ENCODE data around the gene FAM89B. TPM values are rescaled to one million over a fixed set of nuclear protein-coding genes. Genes with fewer than 3 reads are reported as not detected.
"Not testable (repeated sequence)": the region's sequence is repeated elsewhere in the genome, so short reads cannot be mapped to it uniquely, and the experiment has no call there.

The FAM89B gene
- total RNA-seq (10 to 100 TPM; 41.0 to 74.0 (median 53.3) TPM), polyA plus RNA-seq (10 to 100 TPM in 1 of 2 donors, 1 to 10 TPM in 1; 1.9 to 47.8 TPM)
- long read RNA-seq, donor 1, partial matches to known transcripts, result 0 of 7 reads
- long read RNA-seq, donor 1, other reads (novel, unspliced or antisense), result 7 of 7 reads
- long read RNA-seq, donor 2, transcript FAM89B-202 (2 exons, 1,337 nt), result minor isoform, 11 of 27 reads
- long read RNA-seq, donor 2, transcript FAM89B-203 (2 exons, 1,263 nt), result major isoform, 15 of 27 reads
- long read RNA-seq, donor 2, partial matches to known transcripts, result 0 of 27 reads
- long read RNA-seq, donor 2, other reads (novel, unspliced or antisense), result 0 of 27 reads
- long read RNA-seq, donor 3, transcript FAM89B-203 (2 exons, 1,263 nt), result major isoform, 62 of 126 reads
- long read RNA-seq, donor 3, transcript FAM89B-202 (2 exons, 1,337 nt), result minor isoform, 43 of 126 reads
- long read RNA-seq, donor 3, transcript FAM89B-201 (2 exons, 1,409 nt), result minor isoform, 7 of 126 reads
- long read RNA-seq, donor 3, partial matches to known transcripts, result 0 of 126 reads
- long read RNA-seq, donor 3, other reads (novel, unspliced or antisense), result 14 of 126 reads

GRCh38 chr11:65572356-65573051 is at the start of gene FAM89B:
Gene FAM89B (plus strand): TSS chr11:65572538. CDS start chr11:65572670, 132 bp downstream.
- peaks cover 18% of the 10 kb centered on the region for H3K4me1 ChIP-seq (ENCODE audit: insufficient read depth)

DNA sequence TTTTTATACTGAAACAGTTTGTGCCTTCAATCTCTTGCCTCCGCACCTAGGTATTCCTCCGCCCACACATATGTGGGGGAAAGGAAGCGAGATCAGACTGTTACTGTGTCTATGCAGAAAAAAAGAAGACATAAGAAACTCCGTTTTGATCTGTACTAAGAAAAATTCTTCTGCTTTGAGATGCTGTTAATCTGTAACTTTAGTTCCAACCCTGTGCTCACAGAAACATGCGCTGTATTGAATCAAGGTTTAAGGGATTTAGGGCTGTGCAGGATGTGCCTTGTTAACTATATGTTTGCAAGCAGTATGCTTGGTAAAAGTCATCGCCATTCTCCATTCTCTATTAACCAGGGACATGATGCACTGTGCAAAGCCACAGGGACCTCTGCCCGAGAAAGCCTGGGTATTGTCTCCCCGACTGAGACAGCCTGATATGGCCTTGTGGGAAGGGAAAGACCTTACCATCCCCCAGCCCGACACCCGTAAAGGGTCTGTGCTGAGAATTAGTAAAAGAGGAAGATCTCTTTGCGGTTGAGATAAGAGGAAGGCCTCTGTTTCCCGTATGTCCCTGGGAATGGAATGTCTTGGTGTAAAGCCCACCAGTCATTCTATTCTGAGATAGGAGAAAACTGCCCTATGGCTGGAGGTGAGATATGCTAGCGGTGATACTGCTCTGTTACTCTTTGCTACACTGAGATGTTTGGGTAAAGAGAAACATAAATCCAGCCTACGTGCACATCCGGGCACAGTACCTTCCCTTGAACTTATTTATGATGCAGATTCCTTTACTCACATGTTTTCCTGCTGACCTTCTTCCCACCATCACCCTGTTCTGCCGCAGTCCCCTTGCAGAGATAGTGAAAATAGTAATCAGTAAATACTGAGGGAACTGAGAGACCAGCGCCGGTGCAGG is 49.4 kb upstream of the FAM89B start:
- WGBS, 3 donors, result 28 to 38% (median 29%) methylated on average over 18 of the region's 18 CpGs

More at GRCh38 chr11:65572356-65573051, at the start of gene FAM89B:
- H3K4me3 ChIP-seq, result peak within 1 kb of the TSS; percentile 69
- intact Hi-C loops (cut with DNase I), result loop anchor here in 3 of 4 donors (2.0 to 5.0 kb wide), 4 partner anchors 32 to 80 kb away; partner anchors contain the start of gene MAP3K11 (in 1 of the 3)
- no peaks in the 10 kb centered on the region for H3K9me3 ChIP-seq
- TF ChIP-seq POLR2A (IDR thresholded peaks at IDR 0.05) (peak; percentile 72), EP300 (IDR thresholded peaks at IDR 0.05) (no peak)
- peak; percentile 92 to 94 (median 93) for DNase-seq
- WGBS, 3 donors, result 0 to 1% (median 0%) methylated on average over 40 to 86 of the region's 86 CpGs
- H3K36me3 ChIP-seq, result no peaks in the 10 kb centered on the region
- no peaks in the 10 kb centered on the region for H3K27me3 ChIP-seq
- H3K27ac ChIP-seq, result peak within 1 kb of the TSS; percentile 71 to 83

DNA sequence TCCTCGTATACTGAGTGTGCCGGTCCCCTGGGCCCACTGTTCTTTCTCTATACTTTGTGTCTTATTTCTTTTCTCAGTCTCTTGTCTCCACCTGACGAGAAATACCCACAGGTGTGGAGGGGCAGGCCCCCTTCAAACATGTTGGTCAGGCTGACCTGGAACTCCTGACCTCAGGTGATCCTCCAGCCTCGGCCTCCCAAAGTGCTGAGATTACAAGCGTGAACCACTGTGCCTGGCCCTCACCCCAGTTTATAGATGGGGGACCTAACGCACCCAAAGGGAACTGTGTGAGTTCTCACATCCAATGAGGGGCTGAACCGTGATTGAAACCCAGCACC is 48.7 kb upstream of the FAM89B start:
- H3K9me3 ChIP-seq; H3K36me3 ChIP-seq; H3K27me3 ChIP-seq; intact Hi-C loops (cut with DNase I); H3K4me3 ChIP-seq: not testable (repeated sequence)
- 81 to 87% (median 87%) methylated on average over 7 of the region's 7 CpGs for WGBS, 3 donors
- Histone ChIP-seq H3K27ac (peak overlapping the region; percentile 49 to 50), H3K4me1 (ENCODE audit: insufficient read depth) (peaks cover 12% of the 10 kb centered on the region)
- DNase-seq, result peak in 1 of 5 donors; percentile 42

More for the DNA sequence above, 49.4 kb upstream of the FAM89B start:
- intact Hi-C loops (cut with DNase I); H3K4me3 ChIP-seq; H3K9me3 ChIP-seq; H3K36me3 ChIP-seq; H3K27me3 ChIP-seq: not testable (repeated sequence)
- DNase-seq, result peak in 1 of 5 donors; percentile 35
- H3K27ac ChIP-seq, result peak overlapping the region; percentile 49 to 50
- H3K4me1 ChIP-seq (ENCODE audit: insufficient read depth), result peaks cover 12% of the 10 kb centered on the region

- TF ChIP-seq EP300 (IDR thresholded peaks at IDR 0.05), result no peak
- no peak for TF ChIP-seq CTCF (IDR thresholded peaks at IDR 0.05)
- no peak for TF ChIP-seq POLR2A (IDR thresholded peaks at IDR 0.05)
- H3K36me3 ChIP-seq, result no peaks in the 10 kb centered on the region
- WGBS, 3 donors, result 24 to 38% (median 33%) methylated on average over 12 of the region's 12 CpGs
- H3K4me1 ChIP-seq (ENCODE audit: insufficient read depth), result peaks cover 17% of the 10 kb centered on the region
- DNase-seq, result peak; percentile 71 to 82 (median 81)
- peak overlapping the region; percentile 49 to 53 for H3K27ac ChIP-seq
- no peaks in the 10 kb centered on the region for H3K27me3 ChIP-seq
- intact Hi-C loops (cut with DNase I), result no loop called here
- H3K9me3 ChIP-seq, result no peaks in the 10 kb centered on the region
- H3K4me3 ChIP-seq, result peak overlapping the region; percentile 7
These were observed 48.2 kb upstream of the FAM89B start for GRCh38 chr11:65524014-65524740.

- H3K4me1 ChIP-seq (ENCODE audit: insufficient read depth), result peaks cover 24% of the 10 kb centered on the region
- DNase-seq, result peak; percentile 81 to 91 (median 88)
- H3K4me3 ChIP-seq, result peak within 1 kb of the TSS; percentile 97
- WGBS, 3 donors, result 0 to 1% (median 1%) methylated on average over 43 to 80 of the region's 82 CpGs
- peak within 1 kb of the TSS; percentile 53 to 79 for H3K27ac ChIP-seq
- H3K9me3 ChIP-seq, result no peaks in the 10 kb centered on the region
- no peaks in the 10 kb centered on the region for H3K36me3 ChIP-seq
- intact Hi-C loops (cut with DNase I), result no loop called here
- peak in 1 of 3 donors; percentile 15 for TF ChIP-seq CTCF (IDR thresholded peaks at IDR 0.05)
- no peak for TF ChIP-seq EP300 (IDR thresholded peaks at IDR 0.05)
- peak; percentile 68 for TF ChIP-seq POLR2A (IDR thresholded peaks at IDR 0.05)
- no peaks in the 10 kb centered on the region for H3K27me3 ChIP-seq
These were observed 47.4 kb upstream of the FAM89B start, which contains the start of gene SCYL1 for GRCh38 chr11:65524741-65525545. Gene SCYL1 (plus strand): TSS chr11:65525083. CDS start chr11:65525154, 71 bp downstream.

Measured in ovary (tissue), 10 donors.